ENCODE results near the gene C16orf86. TPM values are rescaled to one million over a fixed set of nuclear protein-coding genes. Genes with fewer than 3 reads are reported as not detected.

Gene C16orf86
- 5.3 TPM for total RNA-seq
- long read RNA-seq, partial matches to known transcripts = 1 of 8 reads
- long read RNA-seq, other reads (novel, unspliced or antisense) = 2 of 8 reads

GRCh38 chr16:67666559-67667452 is at the start of gene C16orf86, which contains the start of gene ENKD1:
TSS of gene C16orf86 (plus strand) at chr16:67666814. CDS start at chr16:67666971, 157 bp downstream.
TSS of gene ENKD1 (minus strand) at chr16:67666750. CDS start at chr16:67666442, 308 bp downstream.
- intact Hi-C loops (cut with DNase I) = no loop called here
- peak; percentile 92 for DNase-seq
- H3K27me3 ChIP-seq (ENCODE audit: low read depth) = no peaks in the 10 kb centered on the region
- peak within 1 kb of the TSS; percentile 92 for H3K27ac ChIP-seq
- H3K36me3 ChIP-seq = peaks cover 17% of the 10 kb centered on the region
- peak within 1 kb of the TSS; percentile 85 for H3K4me3 ChIP-seq
- peaks cover 34% of the 10 kb centered on the region for H3K4me1 ChIP-seq
- peak; percentile 84 to 91 for ATAC-seq
- TF ChIP-seq CTCF (IDR thresholded peaks at IDR 0.05) = no peak
- no peaks in the 10 kb centered on the region for H3K9me3 ChIP-seq

GRCh38 chr16:67628216-67628615 is 38.4 kb upstream of the C16orf86 start:
- DNase-seq (no peak), ATAC-seq (no peak)
- H3K27me3 ChIP-seq (ENCODE audit: low read depth) = no peaks in the 10 kb centered on the region
- no peak overlapping the region for H3K27ac ChIP-seq
- H3K4me1 ChIP-seq = no peaks in the 10 kb centered on the region
- H3K4me3 ChIP-seq = no peak overlapping the region
- intact Hi-C loops (cut with DNase I) = no loop called here
- peaks cover 96% of the 10 kb centered on the region for H3K36me3 ChIP-seq
- no peak for TF ChIP-seq CTCF (IDR thresholded peaks at IDR 0.05)
- no peaks in the 10 kb centered on the region for H3K9me3 ChIP-seq

GRCh38 chr16:67632415-67633172 is 34.0 kb upstream of the C16orf86 start:
- no peak for DNase-seq
- no peak overlapping the region for H3K4me3 ChIP-seq
- H3K27ac ChIP-seq = no peak overlapping the region
- ATAC-seq = no peak
- H3K9me3 ChIP-seq = no peaks in the 10 kb centered on the region
- intact Hi-C loops (cut with DNase I) = no loop called here
- TF ChIP-seq CTCF (IDR thresholded peaks at IDR 0.05) = no peak
- peaks cover 93% of the 10 kb centered on the region for H3K36me3 ChIP-seq
- no peaks in the 10 kb centered on the region for H3K27me3 ChIP-seq (ENCODE audit: low read depth)
- no peaks in the 10 kb centered on the region for H3K4me1 ChIP-seq

GRCh38 chr16:67636713-67637112 is 29.9 kb upstream of the C16orf86 start:
- Histone ChIP-seq H3K4me3 (no peak overlapping the region), H3K36me3 (peaks cover 73% of the 10 kb centered on the region), H3K9me3 (no peaks in the 10 kb centered on the region), H3K4me1 (peaks cover 8% of the 10 kb centered on the region), H3K27me3 (ENCODE audit: low read depth) (no peaks in the 10 kb centered on the region), H3K27ac (no peak overlapping the region)
- TF ChIP-seq CTCF (IDR thresholded peaks at IDR 0.05) = no peak
- intact Hi-C loops (cut with DNase I) = no loop called here
- ATAC-seq (no peak), DNase-seq (no peak)

- Histone ChIP-seq H3K27me3 (ENCODE audit: low read depth) (no peaks in the 10 kb centered on the region), H3K9me3 (no peaks in the 10 kb centered on the region), H3K4me3 (no peak overlapping the region), H3K27ac (no peak overlapping the region), H3K4me1 (peaks cover 16% of the 10 kb centered on the region), H3K36me3 (peaks cover 65% of the 10 kb centered on the region)
- TF ChIP-seq CTCF (IDR thresholded peaks at IDR 0.05) = no peak
- no peak for ATAC-seq
- intact Hi-C loops (cut with DNase I) = no loop called here
- no peak for DNase-seq
Measured at GRCh38 chr16:67637625-67638024, 29.0 kb upstream of the C16orf86 start.

All from lower lobe of right lung (tissue), 2 donors.